Fibroblast of mammary gland (primary cell): Measurements from ENCODE around the gene LSM7.

Experiments used
- DNase-seq: peaks from one replicate; pipeline ENCODE4 v3.0.0-alpha.2; 2010; ENCODE audit warnings: low read depth
- H3K4me3 ChIP-seq: 2 replicates; pipeline ENCODE4 v1.5.1; 2011; ENCODE audit warnings: low read depth, mild to moderate bottlenecking, low read length, moderate library complexity; ENCODE audit not compliant: control insufficient read depth
- CTCF ChIP-seq: conservative IDR thresholded peaks from 2 replicates; pipeline ENCODE4 v1.5.1; 2011; ENCODE audit warnings: low read depth, low read length, inconsistent platforms; ENCODE audit not compliant: control insufficient read depth, insufficient read depth

The LSM7 gene

GRCh38 chr19:2365201-2365970 is 37.0 kb upstream of the LSM7 start:
- no peak overlapping the region for H3K4me3 ChIP-seq
- TF ChIP-seq CTCF = no peak
- DNase-seq = no peak

- DNase-seq = no peak
- no peak overlapping the region for H3K4me3 ChIP-seq
- no peak for TF ChIP-seq CTCF
Measured at GRCh38 chr19:2363419-2363818, 35.0 kb upstream of the LSM7 start.

- no peak overlapping the region for H3K4me3 ChIP-seq
- TF ChIP-seq CTCF = no peak
- DNase-seq = no peak
Measured at GRCh38 chr19:2362970-2363300, 34.5 kb upstream of the LSM7 start.

- no peak overlapping the region for H3K4me3 ChIP-seq
- no peak for TF ChIP-seq CTCF
- DNase-seq = no peak
Measured at GRCh38 chr19:2362046-2362969, 33.9 kb upstream of the LSM7 start.

- DNase-seq = no peak
- TF ChIP-seq CTCF = no peak
- H3K4me3 ChIP-seq = no peak overlapping the region
Measured at GRCh38 chr19:2361246-2362045, 33.1 kb upstream of the LSM7 start.

- no peak overlapping the region for H3K4me3 ChIP-seq
- no peak for DNase-seq
- TF ChIP-seq CTCF = no peak
Measured at GRCh38 chr19:2360833-2361232, 32.4 kb upstream of the LSM7 start.
